K562 (cell line): Measurements from ENCODE around the gene FRYL. TPM values are rescaled to one million over a fixed set of nuclear protein-coding genes. Genes with fewer than 3 reads are reported as not detected.
A peak's percentile ranks its signal among the peaks of the same experiment; 100 is the strongest.

Source experiments
- ARID1B ChIP-seq: fragments of 450-650 bp; IDR thresholded peaks from 2 replicates; pipeline ENCODE4 v1.6.1; 2016; ENCODE audit warnings: antibody characterized with exemption, mild to moderate bottlenecking, inconsistent platforms
- EP300 ChIP-seq: IDR thresholded peaks from 2 replicates; pipeline ENCODE4 v1.6.1; 2012; ENCODE audit warnings: low read length, improper control_type of control experiment
- ERF ChIP-seq: fragments of 450-650 bp; formaldehyde crosslinking; IDR thresholded peaks from 2 replicates; pipeline ENCODE4 v1.4.0; 2020; ENCODE audit warnings: mild to moderate bottlenecking, mixed read lengths
- ETS2 ChIP-seq: IDR thresholded peaks from 2 replicates; pipeline ENCODE4 v1.6.1; 2016; ENCODE audit warnings: borderline replicate concordance, missing genetic modification characterization, mild to moderate bottlenecking, moderate library complexity, missing compliant biosample characterization; ENCODE audit not compliant: poor library complexity, severe bottlenecking
- ETV1 ChIP-seq: fragments of 450-650 bp; conservative IDR thresholded peaks from 2 replicates; pipeline ENCODE4 v1.6.1; 2016; ENCODE audit warnings: missing genetic modification characterization, control low read depth, low read depth, missing compliant biosample characterization
- GTF2A2 ChIP-seq: IDR thresholded peaks from 2 replicates; pipeline ENCODE4 v1.6.1; 2016; ENCODE audit warnings: mild to moderate bottlenecking, missing genetic modification characterization, missing compliant biosample characterization
- HNRNPLL ChIP-seq: fragments of 200-400 bp; formaldehyde crosslinking; IDR thresholded peaks from 2 replicates; pipeline ENCODE4 v1.6.1; 2017; ENCODE audit warnings: low read length, low read depth, mild to moderate bottlenecking; ENCODE audit not compliant: poor library complexity, severe bottlenecking
- HSF4 ChIP-seq: fragments of 250-450 bp; sonication (Bioruptor Pico); IDR thresholded peaks from 2 replicates; pipeline ENCODE4 v2.1.2; 2022; ENCODE audit warnings: mild to moderate bottlenecking, moderate library complexity, borderline replicate concordance
- JUNB ChIP-seq: fragments of 450-650 bp; formaldehyde crosslinking; conservative IDR thresholded peaks from 2 replicates; pipeline ENCODE4 v1.4.0; 2020; ENCODE audit warnings: mild to moderate bottlenecking
- PML ChIP-seq: IDR thresholded peaks from 2 replicates; pipeline ENCODE4 v1.6.1; 2012; ENCODE audit warnings: low read length, inconsistent platforms
- PREB ChIP-seq: sonication (generic); formaldehyde crosslinking; IDR thresholded peaks from 2 replicates; pipeline ENCODE4 v1.8.1; 2023; ENCODE audit warnings: mild to moderate bottlenecking, missing genetic modification reagents
- RBM22 ChIP-seq: fragments of 200-400 bp; formaldehyde crosslinking; IDR thresholded peaks from 2 replicates; pipeline ENCODE4 v1.6.1; 2018; ENCODE audit warnings: low read length, low read depth; ENCODE audit not compliant: poor library complexity, severe bottlenecking
- RNF2 ChIP-seq: sonication (generic); IDR thresholded peaks from 2 replicates; pipeline ENCODE4 v1.6.1; 2016
- SAP30 ChIP-seq: fragments of 200-600 bp; sonication (generic); IDR thresholded peaks from 2 replicates; pipeline ENCODE4 v1.6.1; 2012; ENCODE audit warnings: borderline replicate concordance, low read depth, mild to moderate bottlenecking, moderate library complexity, low read length, control low read depth, inconsistent platforms; ENCODE audit not compliant: insufficient read depth, poor library complexity, severe bottlenecking
- SMARCC2 ChIP-seq: fragments of 450-650 bp; IDR thresholded peaks from 2 replicates; pipeline ENCODE4 v1.6.1; 2017; ENCODE audit warnings: antibody characterized with exemption, moderate library complexity, mild to moderate bottlenecking, low read depth
- SPI1 ChIP-seq: IDR thresholded peaks from 2 replicates; pipeline ENCODE4 v1.6.1; 2011; ENCODE audit warnings: low read depth, low read length, control low read depth, borderline replicate concordance
- TRIM24 ChIP-seq, 2 experiments: fragments of 450-650 bp; IDR thresholded peaks; 2 replicates each; pipeline ENCODE4 v1.6.1; 2016
- ZKSCAN3 ChIP-seq: fragments of 250-450 bp; sonication (Bioruptor Pico); IDR thresholded peaks from 2 replicates; pipeline ENCODE4 v1.4.0; 2020
- ZNF408 ChIP-seq: fragments of 250-450 bp; sonication (Bioruptor Pico); IDR thresholded peaks from 2 replicates; pipeline ENCODE4 v1.4.0; 2020; ENCODE audit warnings: low read depth, mild to moderate bottlenecking, moderate library complexity
- ZNF431 ChIP-seq: sonication (generic); formaldehyde crosslinking; IDR thresholded peaks from 2 replicates; pipeline ENCODE4 v1.8.0; 2022; ENCODE audit warnings: mild to moderate bottlenecking, missing genetic modification reagents
- ZNF586 ChIP-seq: fragments of 450-650 bp; formaldehyde crosslinking; conservative IDR thresholded peaks from 2 replicates; pipeline ENCODE4 v1.4.0; 2020; ENCODE audit warnings: mild to moderate bottlenecking, moderate library complexity
- ZNF609 ChIP-seq: sonication (generic); formaldehyde crosslinking; IDR thresholded peaks from 2 replicates; pipeline ENCODE4 v1.8.1; 2023; ENCODE audit warnings: missing genetic modification reagents, mild to moderate bottlenecking, borderline replicate concordance
- polyA plus RNA-seq, 8 experiments: library from polyadenylated mRNA; depleted of rRNA in 4 of 8; stranded (reverse) in 5 of 8; unstranded in 3 of 8; fragments of >200 nt; fragmentation: Nextera tagmentation in 2 of 8; fragmentation: Illumina TruSeq in 1 of 8; extraction: Ambion mirVana in 2 of 8; extraction: Trizol in 1 of 8; gene quantifications; 2 replicates each; pipeline versions ENCODE4 v1.2.1 to v1.2.3, GENCODE V29; 2011 to 2014; ENCODE audit warnings: inconsistent platforms in 1 of 8, missing spikeins in 1 of 8
- total RNA-seq, 7 experiments: library from RNA; depleted of rRNA in 6 of 7; stranded (reverse); fragments of >200 nt in 6 of 7; fragmentation: Illumina TruSeq in 2 of 7; extraction: Trizol in 2 of 7; gene quantifications; 2 replicates each; pipeline versions ENCODE4 v1.2.1 to v1.2.3, GENCODE V29; 2011 to 2021; ENCODE audit warnings: low replicate concordance in 1 of 7

The FRYL gene
- total and polyA plus RNA-seq, 9 of the 15 experiments (the other 6 are each of a cell fraction or from before 2014, with no cell fraction given), result 7.2 to 34.9 (median 15.9) TPM

GRCh38 chr4:48739560-48740019 is 40.5 kb downstream of the FRYL start (continued):
- TF ChIP-seq ERF (CRISPR knock-in tag), result no peak
- TF ChIP-seq ZNF408 (CRISPR knock-in tag), result no peak
- no peak for TF ChIP-seq ZNF609 (CRISPR knock-in tag)
- TF ChIP-seq JUNB (CRISPR knock-in tag), result no peak
- TF ChIP-seq PML, result no peak
- no peak for TF ChIP-seq ZKSCAN3
- peak; percentile 49; the same call in 1 of the 2 replicates for TF ChIP-seq ETV1 (tag)
- peak; percentile 34; the same call in 1 of the 2 replicates for TF ChIP-seq SMARCC2
- no peak for TF ChIP-seq HSF4 (CRISPR knock-in tag)
- TF ChIP-seq PREB, result no peak
- TF ChIP-seq TRIM24 (IDR thresholded peaks at IDR 0.05), result peak; percentile 82 to 84
- no peak for TF ChIP-seq ETS2
- no peak for TF ChIP-seq SAP30
- no peak for TF ChIP-seq HNRNPLL
- TF ChIP-seq RBM22, result no peak
- TF ChIP-seq ZNF586 (CRISPR knock-in tag), result no peak
- TF ChIP-seq RNF2, result 0 out of 2 replicates have a peak, but pooled peaks have one; percentile 19
- peak; percentile 87 for TF ChIP-seq ARID1B
- no peak for TF ChIP-seq SPI1
- no peak for TF ChIP-seq GTF2A2 (tag)
- peak; percentile 84; the same call in 1 of the 2 replicates for TF ChIP-seq EP300
- TF ChIP-seq ZNF431, result no peak
